ENCODE results near the gene PLPPR1. TPM values are rescaled to one million over a fixed set of nuclear protein-coding genes. Genes with fewer than 3 reads are reported as not detected.

The PLPPR1 gene
- total RNA-seq, 3 donors from 2014 or later: not detected

GRCh38 chr9:101354765-101355708, 326.5 kb downstream of the PLPPR1 start:
- no peak for DNase-seq

GRCh38 chr9:101356619-101357018, 328.1 kb downstream of the PLPPR1 start:
- H3K27me3 Mint-ChIP-seq (ENCODE audit: low read depth): no peaks in the 10 kb centered on the region
- DNase-seq: no peak

More at GRCh38 chr9:101354765-101355708, 326.5 kb downstream of the PLPPR1 start:
- H3K9me3 Mint-ChIP-seq: no peaks in the 10 kb centered on the region
- H3K4me3 Mint-ChIP-seq: no peak overlapping the region
- ATAC-seq: no peak
- H3K36me3 Mint-ChIP-seq (ENCODE audit: insufficient read depth): no peaks in the 10 kb centered on the region
- no peaks in the 10 kb centered on the region for H3K4me1 Mint-ChIP-seq (ENCODE audit: low read depth)
- H3K27me3 Mint-ChIP-seq (ENCODE audit: low read depth): peaks cover 2% of the 10 kb centered on the region

GRCh38 chr9:101359679-101360078, 331.2 kb downstream of the PLPPR1 start:
- ATAC-seq: no peak
- Mint-ChIP-seq H3K9me3 (no peaks in the 10 kb centered on the region), H3K4me1 (ENCODE audit: low read depth) (no peaks in the 10 kb centered on the region), H3K36me3 (ENCODE audit: insufficient read depth) (no peaks in the 10 kb centered on the region), H3K4me3 (no peak overlapping the region), H3K27me3 (ENCODE audit: low read depth) (no peaks in the 10 kb centered on the region)
- DNase-seq: no peak

More at GRCh38 chr9:101356619-101357018, 328.1 kb downstream of the PLPPR1 start:
- no peaks in the 10 kb centered on the region for H3K36me3 Mint-ChIP-seq (ENCODE audit: insufficient read depth)
- H3K4me3 Mint-ChIP-seq: no peak overlapping the region
- no peaks in the 10 kb centered on the region for H3K4me1 Mint-ChIP-seq (ENCODE audit: low read depth)
- no peaks in the 10 kb centered on the region for H3K9me3 Mint-ChIP-seq
- ATAC-seq: no peak

DNA sequence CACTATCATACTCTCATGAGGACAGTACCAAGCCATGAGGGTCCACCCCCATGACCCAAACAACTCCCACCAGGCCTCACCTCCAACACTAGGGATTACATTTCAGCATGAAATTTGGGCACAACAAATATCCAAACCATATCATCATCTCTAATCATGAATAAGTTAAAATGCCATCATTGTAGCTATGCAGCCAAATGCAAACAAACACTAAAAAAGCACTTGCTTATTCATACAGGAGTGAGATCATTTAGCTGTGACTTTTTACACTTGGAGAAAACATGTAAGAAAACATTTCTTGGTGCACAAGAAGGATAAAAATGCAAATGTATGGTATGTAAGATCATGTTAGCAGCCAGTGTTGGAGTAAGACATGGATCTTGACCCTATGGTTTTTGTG, 332.1 kb downstream of the PLPPR1 start:
- no peak for ATAC-seq

DNA sequence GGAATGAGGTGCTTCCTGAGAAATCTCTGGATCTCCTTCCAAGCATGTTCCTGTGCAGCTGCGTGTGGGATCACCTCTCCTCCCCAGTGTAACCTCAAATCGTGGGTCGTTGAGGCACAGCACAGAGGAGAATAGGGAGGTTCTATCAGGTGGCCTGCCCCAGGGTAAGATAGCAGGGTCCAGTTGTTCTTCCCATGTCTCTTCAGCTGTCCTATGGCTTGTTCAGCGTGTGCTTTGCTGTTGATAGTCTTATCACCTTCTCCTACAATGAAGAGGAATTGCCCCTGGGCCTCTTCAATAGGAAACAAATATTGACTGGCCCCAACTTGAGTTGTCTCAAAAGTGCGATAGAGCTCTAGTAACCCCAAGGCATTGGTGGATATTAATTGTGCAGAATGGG, 333.9 kb downstream of the PLPPR1 start:
- no peak overlapping the region for H3K4me3 Mint-ChIP-seq
- H3K36me3 Mint-ChIP-seq (ENCODE audit: insufficient read depth): no peaks in the 10 kb centered on the region
- ATAC-seq (no peak), DNase-seq (no peak)
- H3K27me3 Mint-ChIP-seq (ENCODE audit: low read depth): no peaks in the 10 kb centered on the region
- H3K9me3 Mint-ChIP-seq: no peaks in the 10 kb centered on the region
- no peaks in the 10 kb centered on the region for H3K4me1 Mint-ChIP-seq (ENCODE audit: low read depth)

More for the DNA sequence above, 332.1 kb downstream of the PLPPR1 start:
- H3K27me3 Mint-ChIP-seq (ENCODE audit: low read depth): no peaks in the 10 kb centered on the region
- no peaks in the 10 kb centered on the region for H3K9me3 Mint-ChIP-seq
- H3K4me3 Mint-ChIP-seq: no peak overlapping the region
- H3K4me1 Mint-ChIP-seq (ENCODE audit: low read depth): no peaks in the 10 kb centered on the region
- H3K36me3 Mint-ChIP-seq (ENCODE audit: insufficient read depth): no peaks in the 10 kb centered on the region
- no peak for DNase-seq

GRCh38 chr9:101365181-101365580, 336.7 kb downstream of the PLPPR1 start:
- H3K27me3 Mint-ChIP-seq (ENCODE audit: low read depth): no peaks in the 10 kb centered on the region
- ATAC-seq: no peak

GRCh38 chr9:101366038-101366756, 337.7 kb downstream of the PLPPR1 start:
- DNase-seq (no peak), ATAC-seq (no peak)
- H3K27me3 Mint-ChIP-seq (ENCODE audit: low read depth): no peaks in the 10 kb centered on the region
- no peak overlapping the region for H3K4me3 Mint-ChIP-seq
- H3K9me3 Mint-ChIP-seq: no peaks in the 10 kb centered on the region
- no peaks in the 10 kb centered on the region for H3K4me1 Mint-ChIP-seq (ENCODE audit: low read depth)
- no peaks in the 10 kb centered on the region for H3K36me3 Mint-ChIP-seq (ENCODE audit: insufficient read depth)

More at GRCh38 chr9:101365181-101365580, 336.7 kb downstream of the PLPPR1 start:
- Mint-ChIP-seq H3K36me3 (ENCODE audit: insufficient read depth) (no peaks in the 10 kb centered on the region), H3K4me3 (no peak overlapping the region), H3K4me1 (ENCODE audit: low read depth) (no peaks in the 10 kb centered on the region), H3K9me3 (no peaks in the 10 kb centered on the region)
- no peak for DNase-seq

GRCh38 chr9:101367323-101367722, 338.8 kb downstream of the PLPPR1 start:
- ATAC-seq (no peak), DNase-seq (no peak)
- Mint-ChIP-seq H3K4me3 (no peak overlapping the region), H3K27me3 (ENCODE audit: low read depth) (no peaks in the 10 kb centered on the region), H3K4me1 (ENCODE audit: low read depth) (no peaks in the 10 kb centered on the region), H3K9me3 (no peaks in the 10 kb centered on the region), H3K36me3 (ENCODE audit: insufficient read depth) (no peaks in the 10 kb centered on the region)

DNA sequence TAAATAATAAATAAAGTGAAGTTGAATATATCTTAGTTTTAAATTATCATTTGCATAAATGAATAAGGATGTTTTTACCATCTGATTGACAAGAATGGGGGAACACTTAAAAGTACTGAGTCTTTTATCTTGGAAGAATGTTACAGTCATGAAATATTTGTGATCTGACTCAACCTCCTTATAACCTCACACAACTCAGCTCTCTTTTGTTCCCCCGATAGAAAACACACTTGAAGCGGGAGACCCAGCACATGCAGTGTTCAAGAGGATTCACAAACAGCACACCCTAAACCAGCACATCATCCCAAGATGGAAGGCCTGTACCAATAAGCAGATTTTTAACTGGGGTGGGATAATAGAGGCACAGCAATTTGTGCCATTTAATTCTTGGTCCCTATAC, 340.8 kb downstream of the PLPPR1 start:
- no peaks in the 10 kb centered on the region for H3K4me1 Mint-ChIP-seq (ENCODE audit: low read depth)
- H3K36me3 Mint-ChIP-seq (ENCODE audit: insufficient read depth): no peaks in the 10 kb centered on the region
- ATAC-seq (no peak), DNase-seq (no peak)
- H3K27me3 Mint-ChIP-seq (ENCODE audit: low read depth): no peaks in the 10 kb centered on the region
- H3K9me3 Mint-ChIP-seq: no peaks in the 10 kb centered on the region
- no peak overlapping the region for H3K4me3 Mint-ChIP-seq

- ATAC-seq: no peak
- no peak for DNase-seq
- no peak overlapping the region for H3K4me3 Mint-ChIP-seq
- H3K27me3 Mint-ChIP-seq (ENCODE audit: low read depth): no peaks in the 10 kb centered on the region
- H3K4me1 Mint-ChIP-seq (ENCODE audit: low read depth): no peaks in the 10 kb centered on the region
- H3K9me3 Mint-ChIP-seq: no peaks in the 10 kb centered on the region
- H3K36me3 Mint-ChIP-seq (ENCODE audit: insufficient read depth): no peaks in the 10 kb centered on the region
Observed at GRCh38 chr9:101369884-101370531, 341.5 kb downstream of the PLPPR1 start.

DNA sequence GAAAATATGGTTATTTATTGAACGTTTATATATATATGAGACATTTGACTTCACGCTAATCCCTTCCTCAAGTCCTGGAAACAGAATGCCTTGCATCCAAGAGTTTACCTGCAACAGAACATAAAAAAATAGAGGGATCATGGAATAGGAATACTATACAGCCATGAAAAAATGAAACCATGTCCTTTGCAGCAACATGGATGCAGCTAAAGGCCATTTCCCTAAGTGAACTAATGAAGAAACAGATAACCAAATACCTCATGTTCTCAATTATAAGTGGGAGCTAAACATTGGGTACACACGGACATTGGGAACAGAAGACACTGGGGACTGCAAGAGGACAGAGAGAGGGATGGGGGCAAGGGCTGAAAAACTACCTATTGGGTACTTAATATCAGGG, 343.3 kb downstream of the PLPPR1 start:
- ATAC-seq (no peak), DNase-seq (no peak)
- H3K9me3 Mint-ChIP-seq: peaks cover 3% of the 10 kb centered on the region
- H3K4me1 Mint-ChIP-seq (ENCODE audit: low read depth): no peaks in the 10 kb centered on the region
- no peaks in the 10 kb centered on the region for H3K36me3 Mint-ChIP-seq (ENCODE audit: insufficient read depth)
- H3K4me3 Mint-ChIP-seq: no peak overlapping the region
- H3K27me3 Mint-ChIP-seq (ENCODE audit: low read depth): peaks cover 9% of the 10 kb centered on the region

- Mint-ChIP-seq H3K9me3 (peaks cover 4% of the 10 kb centered on the region), H3K36me3 (ENCODE audit: insufficient read depth) (no peaks in the 10 kb centered on the region), H3K27me3 (ENCODE audit: low read depth) (peaks cover 14% of the 10 kb centered on the region), H3K4me3 (no peak overlapping the region), H3K4me1 (ENCODE audit: low read depth) (no peaks in the 10 kb centered on the region)
- DNase-seq (no peak), ATAC-seq (no peak)
Observed at GRCh38 chr9:101372327-101373118, 344.0 kb downstream of the PLPPR1 start.

Measured in activated T-cell treated with anti-CD3 and anti-CD28 coated beads, Interleukin-2, amount 50 U/mL, for 4 hours (primary cell).